ENCODE results near the gene FAM25C. TPM values are rescaled to one million over a fixed set of nuclear protein-coding genes. Genes with fewer than 3 reads are reported as not detected.

The FAM25C gene

Small RNAs within 50 kb of the gene (small RNA-seq; reads per million reads assigned to genes)
- not detected for gene RNA5SP315
